ENCODE data around the gene OGT.

DNA sequence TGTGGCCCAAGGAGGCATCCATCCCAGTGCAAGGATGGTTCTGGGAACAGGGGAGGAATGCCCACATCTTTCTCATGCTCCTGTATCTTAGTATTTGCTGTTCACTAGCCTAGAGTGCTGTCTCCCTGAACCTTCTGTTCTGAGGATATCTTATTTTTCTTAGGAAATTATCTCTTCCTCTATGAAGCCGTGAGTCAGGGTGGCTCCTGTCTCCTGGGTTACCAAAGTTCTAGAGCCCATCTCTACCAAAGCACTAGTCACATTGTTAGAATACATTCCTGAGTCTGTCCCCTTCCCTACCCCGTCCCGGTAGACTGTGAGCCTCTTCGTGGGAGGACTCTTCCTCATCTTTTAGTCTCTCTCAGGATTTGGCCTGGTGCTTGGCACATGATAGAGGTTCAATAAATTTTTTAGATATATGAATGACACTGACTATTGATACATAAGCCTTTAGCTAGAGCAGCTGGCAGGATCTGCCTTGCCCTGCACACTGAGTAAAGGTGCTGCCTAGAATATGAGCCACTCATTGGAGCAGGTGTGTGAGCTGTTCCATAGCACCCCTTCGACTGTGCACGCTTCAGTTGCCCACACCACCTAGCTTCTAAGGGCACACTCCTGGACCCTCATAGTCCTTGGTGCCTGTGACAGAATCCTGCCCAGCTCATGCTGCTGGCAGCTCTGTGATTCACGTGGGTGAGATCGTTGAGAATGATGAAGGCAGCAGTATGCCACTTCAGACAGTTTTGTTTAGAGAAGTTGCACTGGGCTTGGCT lies 72.1 kb downstream of the OGT start:
- TF ChIP-seq, protein P1, sequence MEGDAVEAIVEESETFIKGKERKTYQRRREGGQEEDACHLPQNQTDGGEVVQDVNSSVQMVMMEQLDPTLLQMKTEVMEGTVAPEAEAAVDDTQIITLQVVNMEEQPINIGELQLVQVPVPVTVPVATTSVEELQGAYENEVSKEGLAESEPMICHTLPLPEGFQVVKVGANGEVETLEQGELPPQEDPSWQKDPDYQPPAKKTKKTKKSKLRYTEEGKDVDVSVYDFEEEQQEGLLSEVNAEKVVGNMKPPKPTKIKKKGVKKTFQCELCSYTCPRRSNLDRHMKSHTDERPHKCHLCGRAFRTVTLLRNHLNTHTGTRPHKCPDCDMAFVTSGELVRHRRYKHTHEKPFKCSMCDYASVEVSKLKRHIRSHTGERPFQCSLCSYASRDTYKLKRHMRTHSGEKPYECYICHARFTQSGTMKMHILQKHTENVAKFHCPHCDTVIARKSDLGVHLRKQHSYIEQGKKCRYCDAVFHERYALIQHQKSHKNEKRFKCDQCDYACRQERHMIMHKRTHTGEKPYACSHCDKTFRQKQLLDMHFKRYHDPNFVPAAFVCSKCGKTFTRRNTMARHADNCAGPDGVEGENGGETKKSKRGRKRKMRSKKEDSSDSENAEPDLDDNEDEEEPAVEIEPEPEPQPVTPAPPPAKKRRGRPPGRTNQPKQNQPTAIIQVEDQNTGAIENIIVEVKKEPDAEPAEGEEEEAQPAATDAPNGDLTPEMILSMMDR (conservative IDR thresholded peaks at IDR 0.05 in 1 of 2, IDR thresholded peaks at IDR 0.05 in 1 of 2; ENCODE audit: extremely low read depth in 1 of 2, insufficient read depth in 1 of 2, low read depth in 1 of 2, low read length in 2 of 2): no peak
- no peak for TF ChIP-seq EZH2 (IDR thresholded peaks at IDR 0.05; ENCODE audit: borderline replicate concordance, low read length)

All from mammary epithelial cell (primary cell).